Left lung (tissue), 10 donors: ENCODE data around the gene MBNL1. TPM values are rescaled to one million over a fixed set of nuclear protein-coding genes. Genes with fewer than 3 reads are reported as not detected.

ENCODE experiments used
- ATAC-seq: fragments of 200-7000 bp; cut with Tn5 transposase; one replicate; pipeline ENCODE4 v1.9.1; 2020; ENCODE audit warnings: moderate library complexity
- DNase-seq, 4 donors: peaks; one replicate each; pipeline ENCODE4 v3.0.0-alpha.2; 2013 to 2020
- H3K27ac ChIP-seq, 2 donors: fragments of 200-600 bp; sonication (generic) in 1 of 2; one replicate each; pipeline versions ENCODE4 v1.5.0 to v1.8.0; 2020 to 2021
- H3K27me3 ChIP-seq, 2 donors: fragments of 200-600 bp; sonication (generic) in 1 of 2; one replicate each; pipeline versions ENCODE4 v1.5.0 to v1.8.0; 2020 to 2021
- H3K36me3 ChIP-seq, 2 donors: fragments of 200-600 bp; sonication (generic) in 1 of 2; one replicate each; pipeline versions ENCODE4 v1.5.0 to v1.8.0; 2020 to 2021
- H3K4me1 ChIP-seq, 2 donors: fragments of 200-600 bp; one replicate each; pipeline ENCODE4 v1.8.0; 2021
- H3K4me3 ChIP-seq, 2 donors: fragments of 200-600 bp; sonication (generic) in 1 of 2; one replicate each; pipeline versions ENCODE4 v1.5.0 to v1.8.0; 2020 to 2021; ENCODE audit warnings: mild to moderate bottlenecking in 1 of 2
- H3K9me3 ChIP-seq, 2 donors: fragments of 200-600 bp; sonication (generic) in 1 of 2; one replicate each; pipeline versions ENCODE4 v1.5.0 to v1.8.0; 2020 to 2021
- CTCF ChIP-seq, 2 donors: fragments of 200-600 bp; sonication (generic) in 1 of 2; IDR thresholded peaks; one replicate each; pipeline versions ENCODE4 v1.5.0 to v1.8.0; 2021; ENCODE audit warnings: antibody characterized with exemption in 2 of 2
- intact Hi-C, 2 donors: fragments of 100-400 bp; cut with DNase I; formaldehyde crosslinking; loops; one replicate each; pipeline versions ENCODE4 v1.11.2 to v1.14.2; 2022
- polyA plus RNA-seq, 6 donors: library from polyadenylated mRNA; unstranded; fragments of 120-200 nt; gene quantifications; one replicate each; pipeline ENCODE4 v1.2.1, GENCODE V29; 2013; ENCODE audit not compliant: insufficient read length in 6 of 6
- total RNA-seq, 2 donors: library from RNA; stranded (reverse); fragmentation: NEBNext Ultra II Directional; extraction: Animal tissue kit (Norgen Biotek cat#: 25700); gene quantifications; one replicate each; pipeline ENCODE4 v1.2.1, GENCODE V29; 2021
- donor health status: DM: no; HTN: yes; CAD: no.
- donor health status: DM: no; HTN: no; CAD: no.

The MBNL1 gene
- total and polyA plus RNA-seq, 8 donors: 92.3 to 246 (median 109) TPM

- no peak overlapping the region for H3K4me3 ChIP-seq
- peaks cover 25 to 77% of the 10 kb centered on the region in 2 donors for H3K4me1 ChIP-seq
- peaks cover 0 to 8% of the 10 kb centered on the region in 2 donors for H3K36me3 ChIP-seq
- H3K9me3 ChIP-seq: no peaks in the 10 kb centered on the region
- H3K27me3 ChIP-seq: no peaks in the 10 kb centered on the region
- intact Hi-C loops: no loop called here
- no peak for TF ChIP-seq CTCF (IDR thresholded peaks at IDR 0.05)
- ATAC-seq (no peak), DNase-seq (no peak)
- peak overlapping the region; percentile 5 to 77 for H3K27ac ChIP-seq
Measured at GRCh38 chr3:152374262-152374990, 105.7 kb downstream of the MBNL1 start.

DNA sequence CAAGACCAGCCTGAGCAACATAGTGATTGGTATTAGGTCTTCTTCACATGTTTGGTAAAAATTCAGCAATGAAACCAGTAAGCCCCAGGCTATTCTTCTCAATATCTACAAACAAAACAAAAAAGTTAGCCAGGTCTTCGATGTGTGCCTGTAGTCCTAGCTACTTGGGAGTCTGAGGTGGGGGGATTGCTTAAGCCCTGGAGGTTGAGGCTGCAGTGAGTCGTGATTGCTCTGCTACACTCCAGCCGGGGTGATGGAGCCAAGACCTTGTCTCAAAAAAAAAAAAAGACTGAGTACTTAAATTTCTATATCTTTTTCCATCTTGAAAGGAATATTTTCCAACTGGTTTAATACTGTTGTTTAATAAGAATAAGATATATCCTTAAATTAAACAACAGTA, 106.8 kb downstream of the MBNL1 start:
- Histone ChIP-seq H3K27ac (peak overlapping the region in 1 of 2 donors; percentile 77), H3K9me3 (no peaks in the 10 kb centered on the region), H3K36me3 (peaks cover 0 to 8% of the 10 kb centered on the region in 2 donors), H3K4me3 (no peak overlapping the region), H3K4me1 (peaks cover 34 to 78% of the 10 kb centered on the region in 2 donors), H3K27me3 (no peaks in the 10 kb centered on the region)
- DNase-seq: no peak
- no peak for ATAC-seq
- TF ChIP-seq CTCF (IDR thresholded peaks at IDR 0.05): no peak
- intact Hi-C loops: no loop called here

- Histone ChIP-seq H3K4me3 (no peak overlapping the region), H3K27me3 (no peaks in the 10 kb centered on the region), H3K4me1 (peaks cover 34 to 87% of the 10 kb centered on the region in 2 donors), H3K36me3 (peaks cover 0 to 8% of the 10 kb centered on the region in 2 donors), H3K27ac (peak overlapping the region; percentile 21 to 77), H3K9me3 (no peaks in the 10 kb centered on the region)
- intact Hi-C loops: no loop called here
- peak; percentile 38 for ATAC-seq
- no peak for TF ChIP-seq CTCF (IDR thresholded peaks at IDR 0.05)
- DNase-seq: no peak
Measured at GRCh38 chr3:152376351-152377183, 107.8 kb downstream of the MBNL1 start.

- H3K4me1 ChIP-seq: peaks cover 34 to 91% of the 10 kb centered on the region in 2 donors
Measured at GRCh38 chr3:152377184-152377570, 108.4 kb downstream of the MBNL1 start.

More at GRCh38 chr3:152377184-152377570, 108.4 kb downstream of the MBNL1 start:
- Histone ChIP-seq H3K27ac (peak overlapping the region; percentile 21 to 77), H3K36me3 (peaks cover 0 to 8% of the 10 kb centered on the region in 2 donors), H3K9me3 (no peaks in the 10 kb centered on the region), H3K27me3 (no peaks in the 10 kb centered on the region), H3K4me3 (no peak overlapping the region)
- DNase-seq (no peak), ATAC-seq (no peak)
- no peak for TF ChIP-seq CTCF (IDR thresholded peaks at IDR 0.05)
- intact Hi-C loops: no loop called here
